ENCODE results near the gene PRRC2C.
"Not testable (repeated sequence)": the region's sequence is repeated elsewhere in the genome, so short reads cannot be mapped to it uniquely, and the experiment has no call there.

Gene PRRC2C

DNA sequence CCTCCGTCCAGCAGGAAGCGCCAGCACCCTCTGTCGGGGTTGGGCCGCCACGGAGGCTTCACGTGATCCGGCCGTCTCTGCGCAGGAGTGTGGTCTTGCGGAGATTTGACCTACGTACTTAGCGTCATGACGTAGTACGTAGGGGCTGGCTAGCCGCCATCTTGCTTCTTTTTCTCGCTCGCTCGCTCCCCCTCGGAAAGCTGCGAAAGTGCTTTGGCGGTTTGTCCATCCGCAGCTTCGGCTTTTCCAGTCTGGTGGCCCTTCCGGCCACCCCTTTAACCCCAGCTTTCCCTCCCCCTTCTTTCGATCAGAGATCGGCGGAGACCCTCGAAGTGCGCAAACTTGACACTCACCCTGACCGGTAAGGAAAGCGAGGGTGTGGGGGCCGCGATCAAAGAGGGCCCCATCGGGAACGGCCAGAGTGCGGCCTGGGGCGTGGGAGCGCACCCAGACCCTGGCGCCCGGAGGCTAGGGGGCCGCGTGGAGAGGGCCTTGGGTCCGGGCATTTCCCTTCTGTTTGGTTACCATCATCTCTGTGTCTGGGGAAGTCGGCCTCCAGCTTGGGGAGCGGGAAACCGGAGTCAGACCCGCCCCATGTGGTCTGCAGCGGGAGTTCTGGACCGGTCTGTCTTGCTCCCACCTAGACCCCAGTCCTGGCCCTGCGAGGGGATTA, at the start of gene PRRC2C:
TSS of gene PRRC2C (plus strand) at position 156 of the 673 bp plus-strand sequence. CDS start 26,559 bp downstream, outside the sequence.
- DNase-seq: peak; percentile 95

DNA sequence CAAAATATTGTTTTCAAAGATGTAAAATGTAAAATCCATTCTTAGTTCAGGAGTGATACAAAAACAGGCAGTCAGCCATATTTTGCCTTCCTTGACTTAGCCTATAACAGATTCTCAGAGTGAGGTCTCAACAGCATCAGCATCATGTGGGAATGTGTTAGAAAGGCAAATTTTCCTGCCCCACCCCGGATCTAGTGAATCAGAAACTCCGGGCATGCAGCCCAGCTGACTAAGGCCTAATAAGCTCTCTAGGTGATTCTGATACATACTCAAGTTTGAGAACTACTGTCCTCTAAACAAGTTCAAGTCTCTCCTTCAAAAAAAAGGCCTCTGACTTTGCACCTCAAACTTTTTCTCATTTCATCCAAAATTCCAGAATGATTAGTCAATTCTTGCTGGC, 46.9 kb upstream of the PRRC2C start:
- DNase-seq: no peak

DNA sequence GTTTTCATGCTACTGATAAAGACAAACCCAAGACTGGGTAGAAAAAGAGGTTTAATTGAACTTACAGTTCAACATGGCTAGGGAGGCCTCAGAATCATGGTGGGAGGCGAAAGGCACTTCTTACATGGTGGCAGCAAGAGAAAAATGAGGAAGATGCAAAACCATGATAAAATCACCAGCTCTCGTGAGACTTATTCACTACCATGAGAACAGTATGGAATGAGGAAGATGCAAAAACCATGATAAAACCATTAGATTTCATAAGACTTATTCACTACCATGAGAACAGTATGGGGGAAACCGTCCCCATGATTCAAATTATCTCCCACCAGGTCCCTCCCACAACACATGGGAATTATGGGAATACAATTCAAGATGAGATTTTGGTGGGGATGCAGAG, 45.1 kb upstream of the PRRC2C start:
- DNase-seq: not testable (repeated sequence)

DNA sequence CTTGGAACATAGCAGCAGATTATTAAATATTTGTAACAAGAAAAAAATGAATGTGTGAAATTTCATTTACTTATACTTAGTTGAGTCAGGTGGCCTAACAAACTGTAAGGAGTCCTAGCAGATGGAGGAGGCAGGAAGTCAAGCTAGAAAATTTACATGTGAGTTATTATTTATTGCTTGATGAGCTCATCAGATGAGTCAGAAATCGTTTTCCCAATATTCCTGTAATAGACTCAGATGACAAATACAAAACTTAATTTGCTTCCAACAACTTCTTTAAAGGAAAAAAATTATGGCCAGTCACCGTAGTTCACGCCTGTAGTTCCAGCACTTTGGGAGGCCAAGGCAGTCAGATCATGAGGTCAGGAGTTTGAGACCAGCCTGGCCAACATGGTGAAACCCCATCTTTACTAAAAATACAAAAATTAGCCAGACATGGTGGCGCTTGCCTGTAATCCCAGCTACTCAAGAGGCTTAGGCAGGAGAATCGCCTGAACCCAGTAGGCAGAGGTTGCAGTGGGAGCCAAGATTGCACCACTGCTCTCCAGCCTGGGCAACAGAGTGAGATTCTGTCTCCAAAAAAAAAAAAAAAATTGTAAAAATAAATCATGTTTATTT, 43.9 kb upstream of the PRRC2C start:
- not testable (repeated sequence) for DNase-seq

DNA sequence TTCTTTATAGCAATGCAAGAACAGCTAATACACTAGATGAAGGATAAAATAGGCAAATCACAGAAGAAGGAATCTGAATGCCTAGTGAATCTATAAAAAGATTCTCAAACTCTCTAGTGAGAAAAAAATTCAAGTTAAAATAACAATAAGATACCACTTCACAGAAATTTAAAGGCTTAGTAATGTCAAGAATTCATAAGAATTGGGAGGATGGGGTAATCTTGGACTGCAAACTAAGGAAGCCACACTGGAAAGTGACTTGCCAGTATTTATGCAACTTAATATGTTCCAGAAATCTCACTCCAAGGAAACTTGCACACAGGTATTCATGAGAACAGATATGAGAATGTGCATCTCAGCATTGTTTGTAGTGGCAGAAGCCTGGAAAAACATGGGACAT, 38.9 kb upstream of the PRRC2C start:
- DNase-seq: no peak

DNA sequence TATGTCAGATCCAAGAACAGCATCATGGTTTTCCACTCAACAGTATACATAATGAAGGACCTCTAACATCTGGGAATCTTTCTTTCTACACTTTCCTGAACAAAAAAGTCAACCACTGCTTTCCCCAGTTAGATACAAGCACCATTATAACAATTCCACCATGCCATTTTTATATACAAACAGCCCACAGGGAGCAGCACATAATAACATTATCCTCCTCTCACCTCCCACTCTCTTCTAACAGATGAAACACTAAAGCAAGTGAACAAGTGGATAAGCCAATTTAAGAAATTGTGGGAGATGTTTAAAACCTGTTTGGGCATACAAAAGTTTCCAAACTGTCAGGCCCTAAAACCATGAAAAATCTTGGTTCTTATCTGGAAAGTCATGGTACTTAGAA, 29.4 kb upstream of the PRRC2C start:
- no peak for DNase-seq

DNA sequence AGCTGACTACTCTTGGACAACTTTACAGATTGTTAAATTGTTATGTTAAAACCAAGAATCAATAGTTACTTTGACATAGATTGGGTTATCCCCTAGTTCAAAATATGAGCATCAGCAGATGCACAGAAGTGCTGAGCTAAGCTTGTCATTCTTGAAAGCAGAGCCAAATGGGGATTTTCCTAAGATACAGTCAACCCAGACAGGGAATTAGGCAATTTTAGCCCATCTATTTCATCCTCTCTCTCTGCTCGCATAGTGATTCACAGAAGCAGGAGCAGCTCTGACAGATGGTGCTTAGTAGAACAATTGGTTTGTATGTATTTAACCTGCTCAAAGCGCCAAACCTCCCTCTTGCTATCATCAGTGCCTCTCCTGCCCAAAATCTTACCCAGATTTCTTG, 27.9 kb upstream of the PRRC2C start:
- no peak for DNase-seq

DNA sequence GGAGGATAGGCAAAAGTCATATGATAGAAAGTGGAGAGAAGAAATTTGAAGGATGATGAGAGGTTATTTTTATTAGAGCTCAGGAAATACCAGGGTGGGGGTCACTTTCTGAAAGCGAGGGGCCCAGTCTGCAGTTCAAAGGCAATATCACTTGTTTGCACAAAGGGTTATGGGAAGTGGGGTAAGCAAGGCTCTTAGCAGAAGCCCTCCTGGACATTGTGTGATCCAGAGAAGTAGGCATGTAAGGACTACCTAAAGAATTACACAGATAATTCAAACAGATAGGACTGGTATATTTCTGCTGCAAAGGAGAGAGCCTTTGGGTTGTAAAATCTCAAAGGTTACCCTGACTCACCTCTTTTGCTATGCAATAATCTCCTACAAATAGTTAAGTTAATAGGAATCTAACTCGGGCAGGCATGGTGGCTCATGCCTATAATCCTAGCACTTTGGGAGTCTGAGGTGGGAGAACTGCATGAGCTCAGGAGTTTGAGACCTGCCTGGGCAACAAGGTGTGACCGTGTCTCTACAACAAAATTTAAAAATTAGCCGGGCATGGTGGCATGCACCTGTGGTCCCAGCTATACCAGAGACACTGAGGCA, 25.2 kb upstream of the PRRC2C start:
- DNase-seq: no peak

DNA sequence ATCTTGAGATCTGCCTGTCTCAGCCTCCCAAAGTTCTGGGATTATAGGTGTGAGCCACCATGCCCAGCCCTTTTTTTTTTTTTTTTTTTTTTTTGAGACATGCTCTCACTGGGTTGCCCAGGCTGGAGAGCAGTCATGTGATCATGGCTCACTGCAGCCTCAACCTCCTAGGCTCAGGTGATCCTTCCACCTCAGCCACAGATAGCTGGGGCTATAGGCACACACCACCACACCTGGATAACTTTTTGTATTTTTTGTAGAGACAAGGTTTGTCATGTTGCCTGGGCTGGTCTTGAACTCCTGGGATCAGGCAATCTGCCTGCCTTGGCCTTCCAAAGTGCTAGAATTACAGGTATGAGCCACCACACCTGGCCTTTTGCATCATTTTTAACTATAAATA, 17.7 kb upstream of the PRRC2C start:
- no peak for DNase-seq

DNA sequence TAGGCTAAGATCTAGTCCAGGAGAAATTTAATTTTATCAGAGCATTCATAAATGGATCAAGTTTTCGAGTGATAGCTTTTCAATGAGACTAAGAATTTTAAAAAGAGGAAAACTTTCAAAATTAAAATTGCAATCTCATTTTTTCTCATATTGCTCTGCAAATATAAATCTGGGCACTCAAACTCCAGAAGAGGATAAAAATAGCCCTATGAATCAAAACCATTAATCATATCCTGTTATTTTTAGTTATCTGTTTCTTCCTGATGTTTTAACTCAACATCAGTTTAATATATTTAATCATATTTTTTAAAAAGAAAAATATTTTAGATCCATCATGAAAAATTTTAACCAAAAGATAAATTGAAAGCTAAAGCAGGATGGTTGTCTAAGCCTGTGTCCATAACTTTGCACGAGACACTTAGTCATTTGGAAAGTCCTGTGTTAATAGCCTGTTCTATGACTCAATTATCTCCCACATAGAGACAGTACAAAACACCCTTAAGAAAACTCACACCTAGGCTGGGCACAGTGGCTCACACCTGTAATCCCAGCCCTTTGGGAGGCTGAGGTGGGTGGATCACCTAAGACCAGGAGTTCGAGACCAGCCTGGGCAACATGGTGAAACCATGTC, 17.1 kb upstream of the PRRC2C start:
- DNase-seq: no peak

DNA sequence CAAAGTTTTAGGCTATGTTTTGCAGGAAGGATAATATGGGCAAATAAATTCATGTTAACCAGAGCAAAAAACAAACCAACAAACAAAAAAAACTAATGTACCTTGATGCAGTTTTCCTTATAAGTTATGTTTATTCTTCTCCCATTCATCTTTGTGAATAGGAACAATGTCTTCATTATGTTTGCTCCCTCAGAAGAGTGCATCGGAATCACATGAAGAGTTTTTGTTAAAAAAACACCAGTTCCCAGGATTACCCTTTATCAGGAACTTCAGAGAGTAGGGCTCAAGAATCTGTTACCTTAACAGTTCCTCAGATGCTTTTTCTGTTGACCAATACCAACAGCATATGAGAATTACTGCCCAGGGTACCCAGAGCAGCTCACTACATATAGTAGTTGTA, 14.6 kb upstream of the PRRC2C start:
- no peak for DNase-seq

DNA sequence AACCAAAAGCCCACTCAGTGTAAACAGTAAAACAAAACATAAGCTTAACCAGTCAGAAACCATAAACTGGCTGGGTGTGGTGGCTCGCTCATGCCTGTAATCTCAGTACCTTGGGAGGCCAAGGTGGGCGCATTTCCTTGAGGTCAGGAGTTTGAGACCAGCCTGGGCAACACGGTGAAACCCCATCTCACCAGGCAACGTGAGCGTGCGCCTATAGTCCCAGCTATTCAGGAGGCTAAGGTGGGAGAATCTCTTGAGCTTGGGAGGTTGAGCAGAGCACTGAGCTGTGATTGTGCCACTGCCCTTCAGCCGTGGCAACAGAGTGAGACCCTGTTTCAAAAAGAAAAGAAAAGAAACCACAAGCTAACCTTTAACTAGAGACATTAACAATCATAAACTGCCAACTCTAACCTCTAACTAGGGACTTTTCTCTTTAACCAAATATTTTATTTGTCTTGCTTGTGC, 13.1 kb upstream of the PRRC2C start:
- DNase-seq: no peak

DNA sequence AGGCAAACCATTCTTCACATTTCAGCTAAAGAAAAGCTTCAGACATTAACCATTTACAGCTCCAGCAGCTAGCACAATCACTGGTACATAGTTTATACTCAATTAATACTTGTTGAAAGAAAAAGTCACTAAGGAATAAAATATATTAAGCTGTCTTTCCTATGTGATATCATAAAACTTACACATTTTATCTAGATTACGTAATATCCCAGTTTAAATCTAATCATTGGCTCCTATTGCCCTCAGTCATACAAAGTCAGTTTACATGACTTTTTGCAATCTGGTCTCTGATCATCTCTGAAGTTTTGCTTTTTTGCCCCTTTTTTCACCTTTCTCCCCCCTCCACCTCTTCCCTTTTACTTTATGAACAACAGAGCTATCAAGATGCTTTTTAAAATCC, 8.5 kb upstream of the PRRC2C start:
- DNase-seq: no peak

DNA sequence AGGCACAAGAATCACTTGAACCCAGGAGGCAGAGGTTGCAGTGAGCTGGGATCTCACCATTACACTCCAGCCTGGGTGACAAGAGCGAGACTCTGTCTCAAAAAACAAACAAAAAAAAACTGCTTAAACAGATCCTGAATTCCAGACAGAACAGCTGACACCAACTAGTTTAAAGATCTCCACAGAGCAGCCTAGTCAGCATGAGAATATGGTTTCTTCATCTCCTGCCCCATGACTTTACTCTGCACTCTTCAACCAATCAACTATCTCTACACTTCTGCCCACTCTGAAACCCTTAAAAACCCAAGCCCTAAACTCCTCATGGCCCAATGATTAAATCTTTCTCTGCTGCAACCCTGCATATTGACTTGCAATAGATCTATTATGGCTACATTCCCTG, 7.5 kb upstream of the PRRC2C start:
- DNase-seq: no peak

DNA sequence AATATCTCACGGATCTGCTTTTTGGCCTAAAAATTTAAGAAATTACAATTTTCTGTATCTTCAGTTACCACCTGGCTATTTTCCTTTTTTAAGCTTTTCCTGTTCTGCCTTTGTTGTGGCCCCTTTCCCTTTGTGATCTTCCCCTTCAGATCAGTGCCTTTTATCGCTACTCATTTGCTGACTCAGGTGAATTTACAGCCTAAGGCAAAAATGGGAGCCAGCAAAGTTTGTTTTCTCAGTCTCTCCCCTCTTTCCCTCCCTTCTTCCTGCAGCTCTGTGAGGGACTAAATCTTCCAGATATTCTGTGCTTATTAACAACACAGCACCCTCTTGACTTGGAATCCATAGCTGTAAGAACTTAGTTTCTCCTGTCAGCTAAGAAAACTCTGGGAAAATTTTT, 5.3 kb upstream of the PRRC2C start:
- no peak for DNase-seq

DNA sequence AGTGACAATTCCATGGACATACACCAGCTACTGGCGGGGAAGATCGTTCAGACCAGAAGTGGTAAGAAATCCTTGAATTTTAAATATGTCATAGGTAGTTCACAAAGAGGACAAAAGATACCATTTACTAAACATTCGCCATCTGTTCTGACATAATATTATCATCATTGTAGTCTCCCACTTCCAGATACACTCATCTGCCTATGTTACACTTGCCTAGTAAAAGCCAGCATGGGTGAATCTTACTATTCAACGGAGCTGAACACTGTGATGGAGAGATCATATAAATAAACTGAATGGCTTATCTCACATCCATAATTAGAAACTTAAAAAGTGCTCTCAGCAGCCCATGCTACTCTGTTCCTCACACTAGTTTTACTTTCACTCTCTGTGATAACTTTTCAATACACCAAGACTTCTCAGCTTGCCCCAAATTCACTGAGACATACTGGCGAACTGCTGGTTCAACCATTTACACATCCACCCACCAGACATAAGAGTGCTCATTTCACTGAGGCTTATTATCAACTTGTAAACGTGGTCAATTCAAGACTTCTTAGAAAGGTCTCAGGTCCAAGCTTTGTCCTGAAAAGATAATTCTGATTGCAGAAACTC, 463 bp upstream of the PRRC2C start:
- DNase-seq: no peak

DNA sequence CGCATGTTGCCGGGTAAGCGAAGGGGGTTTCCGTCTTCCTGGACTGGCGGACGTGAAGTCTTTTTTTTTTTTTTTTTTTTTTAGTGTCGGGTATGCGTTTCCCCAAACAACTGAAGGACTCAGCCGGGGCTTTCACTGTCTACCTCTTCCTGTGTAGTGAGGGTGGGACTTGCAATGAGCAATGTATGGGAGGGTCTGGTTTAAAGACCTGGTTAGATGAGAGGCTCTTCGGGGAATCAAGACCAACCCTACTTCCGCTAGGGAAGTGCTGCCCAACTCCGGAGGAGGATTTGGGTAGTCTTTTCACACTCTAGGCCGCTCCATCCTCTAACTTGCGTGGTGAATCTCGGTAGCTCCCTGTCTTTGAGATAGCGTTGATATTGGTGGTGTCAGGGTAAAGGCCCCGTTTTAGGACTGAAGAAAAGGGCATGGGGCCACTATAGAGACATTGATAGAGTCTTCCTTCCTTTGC, 754 bp downstream of the PRRC2C start:
- DNase-seq: peak; percentile 91

DNA sequence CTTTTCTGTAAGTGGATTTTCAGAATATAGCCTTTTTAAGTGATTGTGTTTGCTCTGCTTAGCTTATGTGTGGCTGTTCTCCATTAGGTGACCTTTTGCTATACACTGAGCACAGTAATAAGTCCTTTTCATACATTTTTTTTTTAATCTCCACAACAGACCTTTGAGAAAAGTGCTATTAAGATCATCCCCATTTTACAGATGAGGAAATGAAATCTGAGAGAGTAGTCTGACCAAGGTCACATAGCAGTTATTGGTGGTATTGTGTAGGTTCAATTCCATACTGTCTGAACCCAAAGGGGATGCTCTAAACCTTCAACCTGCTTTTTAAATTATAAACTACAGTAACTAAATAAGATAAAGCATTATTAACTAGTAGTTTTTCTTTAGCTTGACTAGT, 1.7 kb downstream of the PRRC2C start:
- DNase-seq: no peak

DNA sequence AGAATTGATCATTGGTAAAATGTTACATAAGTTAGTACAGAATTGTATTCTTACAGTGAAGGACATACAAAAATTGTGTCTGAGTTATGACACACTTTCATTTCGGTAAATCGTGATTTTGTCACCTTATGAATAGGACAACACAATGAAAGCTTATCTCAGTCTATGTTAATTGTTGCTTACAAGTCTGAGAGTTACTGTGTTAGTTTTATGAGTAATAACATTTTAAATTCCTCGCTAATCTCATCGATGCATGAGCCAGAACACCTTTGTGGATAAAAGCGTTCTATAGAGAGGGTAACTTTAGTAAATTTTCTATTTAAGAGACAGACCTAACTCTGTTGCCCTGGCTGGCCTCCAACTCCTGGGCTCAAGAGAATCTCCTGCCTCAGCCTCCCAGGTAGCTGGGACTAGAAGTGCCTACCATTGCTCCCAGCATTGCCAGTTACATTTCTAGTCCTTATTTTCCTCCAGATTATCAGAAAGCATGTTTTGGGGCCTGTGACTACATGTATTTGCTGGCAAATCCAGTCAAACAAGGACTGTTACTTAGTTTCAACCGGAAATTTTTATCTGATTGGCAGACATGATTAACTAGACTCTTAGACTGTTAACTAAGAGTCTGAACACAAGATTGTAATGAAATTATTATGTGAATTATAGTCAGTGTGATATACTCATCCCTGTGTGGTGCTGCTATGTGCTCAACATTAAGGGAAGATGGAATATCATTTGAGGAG, 3.0 kb downstream of the PRRC2C start:
- no peak for DNase-seq

DNA sequence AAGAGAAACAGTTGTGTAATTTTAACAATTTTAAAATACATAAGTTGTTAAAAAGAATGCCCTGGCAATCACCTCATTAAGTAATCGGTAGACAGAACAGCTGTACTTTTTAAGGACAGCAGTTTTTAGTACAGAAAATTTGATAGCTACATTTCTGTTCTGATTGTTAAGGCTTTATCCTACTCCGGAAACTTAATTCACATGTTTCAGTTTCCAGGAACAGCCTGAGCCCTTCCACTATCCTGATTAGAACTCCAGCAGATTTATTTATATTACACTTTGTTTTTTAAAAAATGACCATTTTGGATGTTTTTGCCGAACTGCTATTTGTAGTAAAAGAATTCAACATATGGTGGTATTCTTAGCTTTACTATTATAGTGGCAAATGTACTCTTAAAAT, 8.7 kb downstream of the PRRC2C start:
- no peak for DNase-seq

DNA sequence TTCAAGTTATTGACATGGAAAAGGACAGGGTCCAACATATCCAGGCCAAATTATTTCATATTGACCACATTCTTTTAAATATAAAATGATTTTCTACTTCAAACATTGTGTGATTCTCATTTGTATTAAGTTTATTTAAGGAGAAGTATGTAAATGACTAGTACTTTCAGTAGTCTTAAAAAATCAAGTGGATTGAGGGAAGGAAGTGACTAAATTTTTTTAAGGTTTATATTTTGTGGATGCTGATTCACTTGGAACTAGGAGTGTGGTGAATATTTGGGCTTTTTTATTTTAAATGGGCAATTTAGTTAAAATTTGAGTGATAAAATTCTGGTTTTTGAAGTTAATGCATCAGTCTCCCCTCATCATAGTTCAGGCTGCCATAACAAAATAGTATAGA, 10.1 kb downstream of the PRRC2C start:
- DNase-seq: no peak

DNA sequence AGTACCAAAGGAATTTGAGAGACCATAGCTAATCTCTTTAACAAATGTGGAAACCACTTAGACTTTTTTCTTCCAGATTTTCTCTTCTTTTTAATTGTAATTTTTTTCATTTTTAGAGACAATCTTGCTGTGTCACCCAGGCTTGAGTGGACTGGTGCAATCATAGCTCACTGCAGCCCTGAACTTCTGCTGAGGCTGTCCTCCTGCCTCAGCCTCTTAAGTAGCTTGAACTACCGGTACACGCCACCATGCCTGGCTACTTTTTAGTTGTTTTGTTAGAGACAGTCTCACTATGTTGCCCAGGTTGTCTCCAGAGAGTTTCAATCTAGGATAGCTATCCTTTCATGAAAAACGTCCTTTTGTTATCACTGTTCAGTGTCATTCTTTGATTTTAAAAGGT, 15.0 kb downstream of the PRRC2C start:
- no peak for DNase-seq

DNA sequence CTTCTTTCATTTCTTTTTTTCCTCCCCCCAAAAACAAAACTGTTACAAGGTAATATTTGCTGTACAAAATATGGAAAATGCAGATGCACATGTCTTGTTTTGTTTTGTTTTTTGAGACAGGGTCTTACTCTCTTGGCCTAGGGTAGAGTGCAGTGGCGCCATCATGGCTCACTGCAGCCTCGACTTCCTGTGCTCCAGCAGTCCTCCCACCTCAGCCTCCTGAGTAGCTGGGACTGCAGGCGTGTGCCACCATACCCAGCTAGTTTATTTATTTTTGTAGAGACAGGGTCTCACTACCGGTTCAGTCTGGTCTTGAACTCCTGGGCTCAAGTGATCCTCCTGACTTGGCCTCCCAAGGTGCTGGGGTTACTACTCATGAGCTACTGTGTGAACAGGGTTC, 15.5 kb downstream of the PRRC2C start:
- no peak for DNase-seq

Measured in CD4-positive, alpha-beta T cell treated with Interleukin-12 subunit alpha and Interleukin-12 subunit beta, for 1 hour (primary cell).